ENCODE measurements around the gene GRIA4.

- TF ChIP-seq CTCF (IDR thresholded peaks at IDR 0.05) = no peak
- no peak for TF ChIP-seq EP300 (IDR thresholded peaks at IDR 0.05)
- TF ChIP-seq POLR2A (IDR thresholded peaks at IDR 0.05) = no peak
These were observed 35.1 kb downstream of the GRIA4 start for GRCh38 chr11:105644839-105645573.
